Parathyroid adenoma (tissue), 2 donors: ENCODE results near the gene XXYLT1.

ENCODE experiments used
- H2AFZ ChIP-seq: fragments of 300-600 bp; sonication (generic); one replicate; pipeline ENCODE4 v1.7.0; 2017; ENCODE audit warnings: antibody characterized with exemption, mild to moderate bottlenecking
- H3K27ac ChIP-seq: fragments of 300-600 bp; sonication (generic); one replicate; pipeline ENCODE4 v1.7.0; 2017
- H3K27me3 ChIP-seq: fragments of 300-600 bp; sonication (generic); one replicate; pipeline ENCODE4 v1.7.0; 2017; ENCODE audit warnings: low read length; ENCODE audit not compliant: control insufficient read depth, insufficient read depth
- H3K36me3 ChIP-seq: fragments of 300-600 bp; sonication (generic); one replicate; pipeline ENCODE4 v1.7.0; 2017; ENCODE audit warnings: low read length; ENCODE audit not compliant: control insufficient read depth, insufficient read depth
- H3K4me1 ChIP-seq: fragments of 300-600 bp; sonication (generic); one replicate; pipeline ENCODE4 v1.7.0; 2017; ENCODE audit warnings: control low read depth
- H3K4me2 ChIP-seq: fragments of 300-600 bp; sonication (generic); one replicate; pipeline ENCODE4 v1.7.0; 2017; ENCODE audit warnings: low read length
- H3K4me3 ChIP-seq: fragments of 300-600 bp; sonication (generic); one replicate; pipeline ENCODE4 v1.7.0; 2017; ENCODE audit warnings: low read depth, low read length
- H3K79me2 ChIP-seq: fragments of 300-600 bp; sonication (generic); one replicate; pipeline ENCODE4 v1.7.0; 2017; ENCODE audit warnings: control low read depth
- H3K9ac ChIP-seq: fragments of 300-600 bp; sonication (generic); one replicate; pipeline ENCODE4 v1.7.0; 2017; ENCODE audit warnings: mild to moderate bottlenecking
- H3K9me3 ChIP-seq: fragments of 300-600 bp; sonication (generic); one replicate; pipeline ENCODE4 v1.7.0; 2017; ENCODE audit warnings: low read length; ENCODE audit not compliant: control insufficient read depth
- CTCF ChIP-seq: fragments of 300-600 bp; sonication (generic); IDR thresholded peaks from one replicate; pipeline ENCODE4 v1.7.0; 2017; ENCODE audit warnings: antibody characterized with exemption, mild to moderate bottlenecking
- donor health status: primary hyperparathyroidism.

The XXYLT1 gene

DNA sequence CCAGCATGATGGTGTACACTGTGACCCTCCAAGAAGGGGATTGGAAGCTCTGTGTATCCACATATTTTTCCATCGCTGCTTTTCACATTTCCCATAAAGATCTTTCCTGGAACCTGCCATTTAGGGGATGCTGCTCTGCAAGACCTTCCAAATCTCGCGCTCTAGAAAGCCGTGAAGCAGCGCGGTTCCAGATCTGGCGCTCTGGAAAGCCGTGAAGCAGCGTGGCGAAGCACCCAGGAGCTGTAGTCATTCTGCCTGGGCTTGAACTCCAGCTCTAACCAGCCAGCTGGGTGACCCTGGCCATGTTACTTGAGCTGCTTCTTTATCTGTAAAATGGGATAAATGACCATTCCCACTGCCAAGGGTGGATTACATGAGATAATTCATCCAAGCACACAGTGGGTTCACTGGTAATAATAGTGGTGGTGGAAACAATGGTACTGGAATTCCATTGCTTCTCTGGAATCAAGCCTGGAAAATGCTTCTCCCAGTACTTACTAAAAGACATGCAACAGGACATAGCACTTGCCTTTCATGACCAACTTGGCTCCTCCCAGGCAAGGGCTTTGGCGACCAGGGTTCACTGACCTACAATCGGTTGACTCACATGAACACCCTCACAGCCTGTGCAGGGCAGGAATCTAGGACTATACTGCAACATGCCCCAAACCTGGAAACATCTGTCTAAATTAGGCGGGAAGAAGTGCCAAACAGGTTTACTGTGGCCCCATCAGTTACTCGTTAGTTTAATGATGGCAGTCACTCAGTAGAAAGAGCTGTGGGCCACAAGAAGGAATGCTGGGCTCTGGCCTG is 70.7 kb downstream of the XXYLT1 start:
- no peak overlapping the region for H3K4me2 ChIP-seq
- H3K4me3 ChIP-seq, result no peak overlapping the region
- H3K27ac ChIP-seq, result no peak overlapping the region
- H2AFZ ChIP-seq, result no peak overlapping the region
- H3K27me3 ChIP-seq, result no peaks in the 10 kb centered on the region
- no peak overlapping the region for H3K9ac ChIP-seq
- H3K79me2 ChIP-seq, result peaks cover 5% of the 10 kb centered on the region
- peaks cover 27% of the 10 kb centered on the region for H3K4me1 ChIP-seq
- no peaks in the 10 kb centered on the region for H3K36me3 ChIP-seq
- no peaks in the 10 kb centered on the region for H3K9me3 ChIP-seq
- TF ChIP-seq CTCF, result no peak

DNA sequence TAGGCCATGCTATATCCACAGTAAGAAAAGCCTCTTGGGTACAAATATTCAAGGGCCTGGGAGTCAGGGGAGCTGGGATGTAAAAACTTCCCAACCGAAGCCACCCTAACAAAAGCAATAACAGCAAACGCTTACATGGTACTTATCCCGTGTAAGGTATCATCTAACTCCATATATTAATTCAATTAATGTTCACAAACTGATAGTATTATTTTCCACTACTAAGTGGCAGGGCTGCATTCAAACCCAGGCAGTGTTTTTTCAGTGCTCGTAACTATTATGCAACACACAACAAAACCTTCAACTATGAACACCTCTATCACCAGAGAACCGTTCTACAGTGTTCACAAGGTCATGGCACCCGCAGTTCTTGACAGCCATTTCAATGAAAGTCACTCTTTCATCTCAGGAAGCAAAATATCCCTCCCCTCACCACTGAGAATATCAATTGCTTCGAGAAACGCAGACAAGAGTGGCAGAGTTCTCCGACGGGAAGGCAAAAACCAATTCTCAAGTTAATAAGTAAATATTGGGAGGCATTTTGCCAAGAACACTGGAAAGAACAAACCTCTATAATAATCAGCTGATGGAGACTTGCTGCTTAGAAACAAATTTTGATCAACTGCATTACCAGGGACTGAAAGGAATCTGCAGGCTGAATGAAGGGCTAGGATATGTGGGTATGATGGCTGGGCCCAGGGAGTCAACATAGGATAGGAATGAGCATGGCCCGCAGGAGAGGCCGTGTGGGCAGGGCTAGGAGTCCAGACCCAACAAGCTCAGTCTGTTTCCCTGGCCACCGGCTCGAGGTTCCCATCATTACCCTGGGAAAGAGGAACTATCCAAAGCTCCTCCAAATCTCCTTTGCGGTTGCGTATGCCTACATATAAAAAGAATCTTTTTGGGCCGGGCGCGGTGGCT is 72.3 kb downstream of the XXYLT1 start:
- Histone ChIP-seq H3K27me3 (no peaks in the 10 kb centered on the region), H3K4me2 (no peak overlapping the region), H2AFZ (no peak overlapping the region), H3K9me3 (no peaks in the 10 kb centered on the region), H3K9ac (no peak overlapping the region), H3K27ac (no peak overlapping the region), H3K4me1 (peaks cover 14% of the 10 kb centered on the region), H3K36me3 (no peaks in the 10 kb centered on the region), H3K4me3 (no peak overlapping the region), H3K79me2 (peaks cover 5% of the 10 kb centered on the region)
- TF ChIP-seq CTCF, result no peak

DNA sequence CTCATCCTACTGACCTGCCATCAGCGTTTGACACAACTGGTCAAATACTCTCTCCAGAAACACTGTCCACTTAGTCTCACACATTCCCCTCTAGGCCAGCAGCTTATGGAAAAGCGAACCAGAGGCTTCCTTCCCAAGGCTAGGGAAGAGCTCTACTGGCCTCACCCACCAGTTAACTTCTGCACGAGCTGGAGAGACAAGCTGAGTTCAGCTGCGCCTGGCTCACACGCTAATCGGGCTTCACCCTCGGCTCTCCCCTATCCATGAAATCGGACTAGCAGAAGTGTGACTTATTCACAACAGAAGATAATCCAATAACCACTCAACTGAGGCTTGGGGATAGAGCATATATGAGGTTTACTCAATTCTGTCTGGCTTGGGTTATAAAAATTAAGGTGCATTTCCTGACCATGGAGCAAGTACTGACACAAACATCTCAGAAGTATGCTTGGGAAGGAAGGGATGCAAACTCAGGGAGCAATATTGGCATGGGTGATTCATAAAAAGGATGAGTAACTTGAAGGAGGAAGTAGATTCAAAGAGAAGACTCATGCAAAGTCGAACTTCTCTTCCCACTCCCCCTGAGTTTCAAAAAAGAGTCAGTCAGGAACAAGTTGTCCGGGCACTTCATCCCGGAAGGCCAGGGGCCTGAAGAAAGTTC is 73.1 kb downstream of the XXYLT1 start:
- H3K27me3 ChIP-seq, result no peaks in the 10 kb centered on the region
- H3K4me2 ChIP-seq, result no peak overlapping the region
- H3K9me3 ChIP-seq, result no peaks in the 10 kb centered on the region
- no peak overlapping the region for H3K9ac ChIP-seq
- no peaks in the 10 kb centered on the region for H3K36me3 ChIP-seq
- H3K4me3 ChIP-seq, result no peak overlapping the region
- H3K4me1 ChIP-seq, result peaks cover 7% of the 10 kb centered on the region
- H3K79me2 ChIP-seq, result peaks cover 5% of the 10 kb centered on the region
- H2AFZ ChIP-seq, result no peak overlapping the region
- no peak overlapping the region for H3K27ac ChIP-seq
- TF ChIP-seq CTCF, result no peak

- H3K9me3 ChIP-seq, result no peaks in the 10 kb centered on the region
- peaks cover 11% of the 10 kb centered on the region for H3K79me2 ChIP-seq
- no peak overlapping the region for H3K4me3 ChIP-seq
- H2AFZ ChIP-seq, result no peak overlapping the region
- no peaks in the 10 kb centered on the region for H3K36me3 ChIP-seq
- H3K4me1 ChIP-seq, result peaks cover 4% of the 10 kb centered on the region
- H3K4me2 ChIP-seq, result no peak overlapping the region
- H3K9ac ChIP-seq, result no peak overlapping the region
- H3K27me3 ChIP-seq, result no peaks in the 10 kb centered on the region
- H3K27ac ChIP-seq, result no peak overlapping the region
- TF ChIP-seq CTCF, result no peak
Observed at GRCh38 chr3:195196266-195196665, 74.7 kb downstream of the XXYLT1 start.
